HCT116 (cell line): ENCODE results near the gene TMEM63B. TPM values are rescaled to one million over a fixed set of nuclear protein-coding genes. Genes with fewer than 3 reads are reported as not detected.

Experiments used
- ATAC-seq: fragments of 200-7000 bp; cut with Tn5 transposase; 2 replicates; pipeline ENCODE4 v1.9.1; 2020; ENCODE audit warnings: mild to moderate bottlenecking, moderate library complexity
- BruUV-seq: library from RNA; stranded (reverse); fragments of 400-500 nt; replicated peaks from 2 replicates; lab custom pipeline; 2021; lab: Mats Ljungman, UMichigan
- CTCF ChIA-PET: fragments of 300-600 bp; sonication (Branson Sonifier 250); formaldehyde crosslinking; loops from one replicate; lab custom pipeline; 2021; ENCODE audit warnings: antibody characterized with exemption; lab: Charles Lee
- POLR2A ChIA-PET: fragments of 300-600, 350-600 bp; sonication (Branson Sonifier 250); formaldehyde crosslinking; loops from one replicate; lab custom pipeline; 2021; ENCODE audit warnings: antibody characterized with exemption; lab: Charles Lee
- RAD21 ChIA-PET, 2 experiments: fragments of 300-600 bp; sonication (Branson Sonifier 250); formaldehyde crosslinking; loops; one replicate each; lab custom pipeline; 2023; ENCODE audit warnings: low total read pairs in 2 of 2; ENCODE audit not compliant: uncharacterized antibody in 2 of 2, unreplicated experiment in 2 of 2, low non-redundant PET in 1 of 2; lab: Charles Lee
- DNase-seq: peaks from one replicate; pipeline ENCODE4 v3.0.0-alpha.2; 2010; ENCODE audit warnings: low read depth, low spot score
- H2AFZ ChIP-seq: fragments of 200-600 bp; shearing (Covaris generic), sonication (generic); 2 replicates; pipeline ENCODE4 v1.6.1; 2017; ENCODE audit warnings: low read depth, mixed run types, mixed read lengths, antibody characterized with exemption, low read length; ENCODE audit not compliant: poor library complexity, severe bottlenecking
- H3K27ac ChIP-seq: 2 replicates; pipeline ENCODE4 v1.5.1; 2012; ENCODE audit warnings: low read depth, low read length
- H3K27me3 ChIP-seq: fragments of 200-600 bp; sonication (generic); 2 replicates; pipeline ENCODE4 v1.6.1; 2016; ENCODE audit warnings: mixed run types, low read length, mixed read lengths; ENCODE audit not compliant: insufficient read depth
- H3K36me3 ChIP-seq, 2 experiments: fragments of 200-500 bp in 1 of 2; fragments of 200-600 bp in 1 of 2; sonication (Bioruptor generic) in 1 of 2; sonication (generic) in 1 of 2; 2 replicates each; pipeline versions ENCODE4 v1.5.1 to v1.6.1; 2014 to 2016; ENCODE audit warnings: low read length in 2 of 2, inconsistent platforms in 1 of 2, mixed read lengths in 1 of 2, mixed run types in 1 of 2; ENCODE audit not compliant: insufficient read depth in 2 of 2, control insufficient read depth in 1 of 2
- H3K4me1 ChIP-seq, 2 experiments: fragments of 200-600 bp in 1 of 2; sonication (generic) in 1 of 2; 2 replicates each; pipeline versions ENCODE4 v1.5.1 to v1.6.1; 2012 to 2017; ENCODE audit warnings: low read length in 2 of 2, inconsistent platforms in 1 of 2, mild to moderate bottlenecking in 1 of 2, mixed read lengths in 1 of 2, mixed run types in 1 of 2, moderate library complexity in 1 of 2; ENCODE audit not compliant: insufficient read depth in 2 of 2, control insufficient read depth in 1 of 2
- H3K4me2 ChIP-seq: fragments of 200-600 bp; sonication (generic); 2 replicates; pipeline ENCODE4 v1.6.1; 2017; ENCODE audit warnings: mixed run types, low read length, mixed read lengths
- H3K4me3 ChIP-seq, 2 experiments: fragments of 200-600 bp in 1 of 2; sonication (generic) in 1 of 2; replicated peaks in 1 of 2; 2 replicates each; pipeline ENCODE4 v1.5.1; 2011 to 2016; ENCODE audit warnings: low read length in 2 of 2, control low read depth in 1 of 2, low read depth in 1 of 2, mild to moderate bottlenecking in 1 of 2, mixed read lengths in 1 of 2, mixed run types in 1 of 2
- H3K79me2 ChIP-seq: fragments of 200-600 bp; sonication (generic); 2 replicates; pipeline ENCODE4 v1.6.1; 2017; ENCODE audit warnings: mild to moderate bottlenecking, mixed run types, low read length, moderate library complexity, mixed read lengths; ENCODE audit not compliant: insufficient read depth
- H3K9ac ChIP-seq: fragments of 200-600 bp; sonication (generic); 2 replicates; pipeline ENCODE4 v1.6.1; 2016; ENCODE audit warnings: low read length, mixed read lengths
- H3K9me2 ChIP-seq: fragments of 200-600 bp; sonication (generic), shearing (Covaris generic); 2 replicates; pipeline ENCODE4 v1.6.1; 2017; ENCODE audit warnings: mixed run types, mild to moderate bottlenecking, moderate library complexity; ENCODE audit not compliant: insufficient read depth
- H3K9me3 ChIP-seq, 2 experiments: fragments of 200-500 bp in 1 of 2; fragments of 200-600 bp in 1 of 2; sonication (Bioruptor generic) in 1 of 2; sonication (generic) in 1 of 2; 2 replicates each; pipeline ENCODE4 v1.6.1; 2014 to 2017; ENCODE audit warnings: low read length in 2 of 2, mixed read lengths in 2 of 2, inconsistent platforms in 1 of 2, low read depth in 1 of 2, mild to moderate bottlenecking in 1 of 2, mixed run types in 1 of 2, moderate library complexity in 1 of 2; ENCODE audit not compliant: control insufficient read depth in 1 of 2, insufficient read depth in 1 of 2
- H4K20me1 ChIP-seq: fragments of 200-600 bp; sonication (generic), shearing (Covaris generic); 2 replicates; pipeline ENCODE4 v1.6.1; 2017; ENCODE audit warnings: mixed run types, mild to moderate bottlenecking, moderate library complexity; ENCODE audit not compliant: insufficient read depth
- CTCF ChIP-seq, 3 experiments: fragments of 200-600 bp in 1 of 3; sonication (generic) in 1 of 3; IDR thresholded peaks in 2 of 3; conservative IDR thresholded peaks in 1 of 3; 2 replicates each; pipeline ENCODE4 v1.5.1; 2012 to 2017; ENCODE audit warnings: low read depth in 2 of 3, low read length in 2 of 3, antibody characterized with exemption in 1 of 3, borderline replicate concordance in 1 of 3, control low read depth in 1 of 3, mild to moderate bottlenecking in 1 of 3, mixed read lengths in 1 of 3, mixed run types in 1 of 3, moderate library complexity in 1 of 3; ENCODE audit not compliant: insufficient read depth in 1 of 3
- EGR1 ChIP-seq: IDR thresholded peaks from 2 replicates; pipeline ENCODE4 v1.6.1; 2012; ENCODE audit warnings: low read depth
- ELF1 ChIP-seq: IDR thresholded peaks from 2 replicates; pipeline ENCODE4 v1.6.1; 2012; ENCODE audit warnings: low read depth, borderline replicate concordance
- EZH2 ChIP-seq: fragments of 200-600 bp; sonication (generic); IDR thresholded peaks from 2 replicates; pipeline ENCODE4 v1.6.1; 2017; ENCODE audit warnings: antibody characterized with exemption, mixed run types
- FOSL1 ChIP-seq: IDR thresholded peaks from 2 replicates; pipeline ENCODE4 v1.6.1; 2012; ENCODE audit warnings: low read depth
- JUND ChIP-seq: IDR thresholded peaks from 2 replicates; pipeline ENCODE4 v1.6.1; 2012
- POLR2A ChIP-seq: IDR thresholded peaks from 2 replicates; pipeline ENCODE4 v1.7.0; 2011; ENCODE audit warnings: borderline replicate concordance; ENCODE audit not compliant: insufficient read depth, insufficient read length; ENCODE audit errors: extremely low read depth
- RAD21 ChIP-seq: IDR thresholded peaks from 2 replicates; pipeline ENCODE4 v1.6.1; 2012; ENCODE audit warnings: low read depth, mild to moderate bottlenecking
- SRF ChIP-seq: IDR thresholded peaks from 2 replicates; pipeline ENCODE4 v1.6.1; 2012; ENCODE audit warnings: low read depth
- TCF7L2 ChIP-seq: IDR thresholded peaks from 2 replicates; pipeline ENCODE4 v1.7.0; 2011; ENCODE audit warnings: borderline replicate concordance, inconsistent platforms; ENCODE audit not compliant: insufficient read depth, insufficient read length; ENCODE audit errors: extremely low read depth
- ZFX ChIP-seq: fragments of 450-650 bp; IDR thresholded peaks from 2 replicates; pipeline ENCODE4 v1.6.1; 2017
- intact Hi-C: fragments of 100-400 bp; cut with micrococcal nuclease; formaldehyde crosslinking; loops from 2 replicates; pipeline ENCODE4 v1.10.0; 2022
- total RNA-seq: library from RNA; stranded (reverse); gene quantifications from one replicate; pipeline ENCODE4 v1.2.1, GENCODE V29; 2021; ENCODE audit not compliant: unreplicated experiment
- TF ChIP-seq, protein P1 (sequence below): IDR thresholded peaks from 2 replicates; pipeline ENCODE4 v1.6.1; 2012

Gene TMEM63B
- total RNA-seq, 1 experiment from 2014 or later: 58.2 TPM

DNA sequence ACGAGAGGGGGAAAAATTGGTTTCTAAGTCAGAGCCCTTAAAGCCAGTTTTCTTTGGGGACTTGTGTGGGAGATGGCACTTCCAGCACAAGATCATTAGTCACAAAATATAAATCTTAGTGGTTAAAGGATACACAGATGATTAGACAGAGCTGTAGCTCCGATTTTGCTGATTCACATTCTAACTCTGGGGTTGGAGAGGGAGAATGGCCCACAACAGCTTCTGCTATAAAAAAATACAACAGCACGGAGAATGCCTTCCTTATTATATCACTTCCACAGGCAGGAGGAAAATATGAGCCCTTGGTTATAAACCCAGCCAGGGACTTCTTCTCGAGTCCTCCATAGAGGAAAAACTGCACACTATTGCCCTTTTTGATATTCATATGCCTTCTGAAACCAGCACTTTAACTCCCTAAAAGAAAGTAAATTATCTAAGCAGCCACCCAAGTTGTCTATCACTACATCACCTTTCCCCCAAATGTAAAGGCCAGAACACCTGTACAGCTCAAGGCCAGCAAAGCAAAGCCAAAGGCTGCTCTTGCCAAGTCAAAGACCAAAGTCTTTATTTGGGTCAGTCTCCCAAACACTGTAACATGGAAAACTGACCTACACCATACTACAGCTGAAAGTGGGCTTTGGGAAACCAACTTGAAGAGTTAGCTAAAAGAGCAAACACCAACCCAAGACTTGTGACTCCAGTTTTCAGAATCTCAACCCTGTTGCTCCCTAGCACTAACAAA is 10.5 kb upstream of the TMEM63B start:
- DNase-seq (no peak), ATAC-seq (no peak)
- Histone ChIP-seq H4K20me1 (peaks cover 11% of the 10 kb centered on the region; the same call in 1 of the 2 replicates), H3K4me2 (no peak overlapping the region), H3K9me2 (no peaks in the 10 kb centered on the region), H2AFZ (no peak overlapping the region), H3K27ac (no peak overlapping the region), H3K9ac (no peak overlapping the region), H3K4me3 (no peak overlapping the region), H3K79me2 (peaks cover 90% of the 10 kb centered on the region), H3K36me3 (peaks cover 18 to 38% of the 10 kb centered on the region in 2 experiments), H3K9me3 (no peaks in the 10 kb centered on the region), H3K27me3 (no peaks in the 10 kb centered on the region), H3K4me1 (no peaks in the 10 kb centered on the region)
- ChIA-PET RAD21 (no interaction called here), CTCF (no interaction called here), POLR2A (no interaction called here)
- TF ChIP-seq ZFX (no peak), JUND (no peak), SRF (no peak), RAD21 (no peak), ELF1 (no peak), FOSL1 (no peak), EZH2 (no peak), CTCF (IDR thresholded peaks at IDR 0.05 in 2 of 3, conservative IDR thresholded peaks at IDR 0.05 in 1 of 3; ENCODE audit: borderline replicate concordance in 1 of 3, insufficient read depth in 1 of 3, low read depth in 2 of 3, low read length in 2 of 3) (no peak), TCF7L2 (no peak), POLR2A (no peak), EGR1 (no peak)
- TF ChIP-seq, protein P1, sequence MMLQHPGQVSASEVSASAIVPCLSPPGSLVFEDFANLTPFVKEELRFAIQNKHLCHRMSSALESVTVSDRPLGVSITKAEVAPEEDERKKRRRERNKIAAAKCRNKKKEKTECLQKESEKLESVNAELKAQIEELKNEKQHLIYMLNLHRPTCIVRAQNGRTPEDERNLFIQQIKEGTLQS: no peak
- no TSS peak for BruUV-seq
- intact Hi-C loops: no loop called here
